Epithelial cell of prostate (primary cell): ENCODE measurements around the gene RLBP1.

ENCODE experiments used
- DNase-seq: peaks from one replicate; pipeline ENCODE4 v3.0.0-alpha.2; 2011; ENCODE audit warnings: low read depth, low spot score
- H3K27ac ChIP-seq: fragments of 450-650 bp; 2 replicates; pipeline ENCODE4 v1.5.1; 2017; ENCODE audit warnings: mild to moderate bottlenecking

RLBP1 gene

DNA sequence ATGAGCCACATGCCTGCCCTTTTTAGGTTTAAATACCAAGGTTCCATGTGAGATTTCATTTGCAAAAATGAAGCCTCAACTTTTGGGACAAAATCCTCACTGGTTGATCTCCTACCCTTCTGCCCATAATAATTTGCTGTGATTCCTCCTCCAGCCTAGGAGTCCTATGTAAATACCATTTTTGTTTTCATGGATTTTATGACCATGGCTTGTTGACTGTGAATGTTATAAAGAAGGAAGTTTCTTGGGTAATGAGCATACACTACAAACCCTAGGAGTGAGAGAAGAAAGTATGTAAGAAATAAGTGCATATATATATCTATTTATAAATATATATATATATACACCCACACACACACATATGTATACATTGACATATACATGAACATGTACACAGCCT, 13.1 kb downstream of the RLBP1 start:
- no peak for DNase-seq
- no peak overlapping the region for H3K27ac ChIP-seq

DNA sequence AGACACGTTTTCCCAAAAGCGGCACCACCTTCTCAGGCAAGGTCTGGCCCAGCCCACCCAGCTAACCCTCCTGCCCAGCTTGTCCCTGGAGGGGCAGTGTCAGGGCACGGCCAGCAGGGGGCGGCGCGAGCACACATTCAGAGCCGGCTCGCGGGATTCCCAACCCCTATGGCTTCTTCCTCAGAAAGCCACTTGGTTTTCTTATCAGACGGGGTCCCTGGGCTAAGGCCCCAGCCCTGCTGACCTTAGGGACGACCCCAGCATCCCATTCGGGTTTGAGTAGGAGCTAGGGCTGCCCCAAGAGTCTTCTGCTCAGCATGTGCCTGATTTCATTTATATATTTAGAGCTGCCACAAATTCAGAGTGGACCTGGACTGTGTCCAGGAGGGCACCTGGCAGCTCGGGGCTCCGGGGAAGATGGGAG, 14.5 kb downstream of the RLBP1 start:
- DNase-seq = no peak
- no peak overlapping the region for H3K27ac ChIP-seq

DNA sequence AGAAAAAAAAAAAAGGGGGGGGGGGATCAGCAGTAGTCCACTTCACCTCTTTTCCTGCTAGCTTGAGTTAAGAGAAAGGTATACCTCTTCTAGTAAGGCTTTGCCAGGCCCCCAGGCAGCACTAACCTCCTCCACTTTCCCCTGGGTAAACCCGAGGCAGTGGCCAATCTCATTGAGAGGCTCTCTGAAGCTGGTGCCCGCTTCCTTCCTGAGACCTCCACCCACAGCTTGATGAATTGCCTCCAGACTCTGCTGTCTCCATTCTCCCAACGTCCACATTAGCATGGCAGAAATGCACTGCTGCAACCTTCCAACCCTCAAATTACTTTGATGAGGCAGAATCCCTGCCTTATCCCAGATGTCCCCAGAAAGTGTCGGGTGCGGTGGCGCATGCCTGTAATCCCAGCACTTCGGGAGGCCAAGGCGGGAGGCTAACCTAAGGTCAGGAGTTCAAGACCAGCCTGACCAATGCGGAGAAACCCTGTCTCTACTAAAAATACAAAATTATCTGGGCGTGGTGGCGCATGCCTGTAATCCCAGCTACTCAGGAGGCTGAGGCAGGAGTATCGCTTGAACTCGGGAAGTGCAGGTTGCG, 15.3 kb downstream of the RLBP1 start:
- no peak for DNase-seq
- H3K27ac ChIP-seq = no peak overlapping the region

DNA sequence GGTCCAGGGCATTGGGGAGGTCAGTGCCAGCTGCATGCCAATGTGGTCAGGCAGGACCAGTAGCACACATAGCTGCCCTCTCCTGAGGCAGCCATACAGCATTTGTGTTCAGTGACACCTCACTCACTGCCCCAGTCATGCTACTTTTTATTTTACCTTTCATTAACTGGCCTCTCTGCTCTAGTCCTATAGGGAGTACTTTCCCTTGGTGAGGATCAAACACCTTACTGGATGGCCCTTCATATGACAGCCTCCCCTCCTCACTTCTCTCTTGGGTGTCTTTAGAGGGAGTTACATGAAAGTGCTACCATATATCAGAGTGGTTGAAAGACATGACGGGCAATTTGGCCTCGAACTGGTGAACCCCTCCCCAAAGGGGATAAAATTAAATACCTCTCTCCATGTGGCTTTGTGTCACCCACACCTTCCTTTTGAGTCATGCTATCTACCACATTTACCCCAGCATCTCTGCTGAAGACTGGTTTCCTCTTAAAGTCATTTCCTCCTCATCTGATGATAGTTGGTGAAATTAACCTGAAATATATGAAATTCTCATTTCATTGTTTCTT, 17.6 kb downstream of the RLBP1 start:
- H3K27ac ChIP-seq = no peak overlapping the region
- no peak for DNase-seq

DNA sequence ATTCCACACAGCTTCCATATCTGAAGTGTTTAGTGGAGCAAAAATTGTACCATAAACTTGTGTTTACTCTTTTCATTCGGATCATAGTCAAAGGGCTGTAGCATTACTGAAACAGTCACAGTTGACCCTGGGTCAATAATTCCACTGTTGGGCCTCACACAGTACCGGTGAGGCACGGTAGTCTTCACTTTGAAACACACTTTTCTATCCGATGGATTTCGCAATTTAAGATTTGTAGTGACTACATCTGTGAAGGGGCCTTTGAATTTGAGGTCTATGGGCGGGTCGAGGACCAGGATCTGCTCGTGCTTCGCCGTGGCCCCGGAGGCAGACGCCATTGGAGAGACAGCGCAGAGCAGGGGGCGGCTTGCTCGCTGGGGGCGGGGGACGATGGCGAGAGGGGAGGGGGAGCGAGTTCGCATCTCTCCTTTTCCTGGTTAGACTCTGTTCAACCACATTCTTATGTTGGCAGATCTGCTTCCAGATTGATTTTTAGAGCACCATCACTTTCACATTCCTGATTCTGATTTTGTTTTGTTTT, 19.8 kb downstream of the RLBP1 start:
- H3K27ac ChIP-seq = no peak overlapping the region
- no peak for DNase-seq

DNA sequence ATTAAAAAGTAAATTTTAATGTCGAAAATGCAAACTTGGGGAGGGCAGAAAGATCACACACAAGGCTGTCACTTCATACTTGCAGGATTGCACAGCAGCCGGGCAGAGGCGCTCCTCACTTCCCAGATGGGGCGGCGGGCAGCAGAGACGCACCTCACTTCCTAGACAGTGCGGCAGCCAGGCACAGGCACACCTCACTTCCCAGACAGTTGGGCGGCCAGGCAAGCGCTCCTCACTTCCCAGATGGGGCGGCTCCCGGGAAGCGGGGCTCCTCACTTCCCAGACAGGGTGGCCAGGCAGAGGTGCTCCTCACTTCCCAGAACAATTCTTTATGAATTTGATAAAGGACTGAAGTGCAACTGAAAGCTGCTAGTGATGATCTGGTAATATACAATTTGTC, 21.2 kb downstream of the RLBP1 start:
- DNase-seq = no peak
- no peak overlapping the region for H3K27ac ChIP-seq

DNA sequence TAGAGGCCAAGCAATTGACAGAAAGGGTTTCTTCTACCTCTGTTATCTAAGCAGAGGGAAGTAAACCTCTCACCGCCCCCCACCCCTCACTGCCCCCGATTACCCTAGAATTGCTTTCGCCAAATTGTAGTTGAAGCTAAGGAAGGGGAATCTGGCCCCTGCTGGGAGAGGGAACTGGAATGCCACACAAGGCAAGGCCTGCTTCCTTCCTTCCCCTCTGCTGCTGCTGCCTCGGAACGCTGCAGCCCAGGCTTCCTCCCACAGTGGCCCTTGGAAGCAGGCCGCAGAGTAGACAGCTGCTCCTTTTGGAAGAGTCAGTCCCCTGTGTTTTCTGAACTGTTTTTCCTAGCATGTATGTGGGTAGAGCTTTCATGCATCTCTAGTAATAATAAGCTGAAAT, 21.6 kb downstream of the RLBP1 start:
- DNase-seq = no peak
- H3K27ac ChIP-seq = no peak overlapping the region

DNA sequence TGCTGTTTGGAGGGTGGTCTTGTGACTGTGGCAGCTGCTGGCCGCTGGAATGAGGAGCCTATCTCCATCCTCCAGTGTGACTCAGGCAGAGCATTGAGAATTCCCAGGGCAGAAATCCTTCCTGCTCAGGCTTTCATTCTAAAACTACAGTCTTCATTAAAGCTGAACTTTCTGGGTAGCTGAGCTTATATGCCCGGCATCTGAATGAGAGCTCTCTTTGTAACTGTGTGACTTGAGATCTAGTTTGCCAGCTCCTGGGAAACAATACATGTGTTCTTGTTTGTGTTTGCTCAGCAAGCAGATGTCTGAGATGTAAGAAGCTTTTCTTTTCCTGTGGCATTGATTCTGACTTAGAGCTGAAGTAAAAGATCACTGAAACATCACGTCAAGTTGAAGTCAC, 22.4 kb downstream of the RLBP1 start:
- no peak overlapping the region for H3K27ac ChIP-seq
- no peak for DNase-seq

DNA sequence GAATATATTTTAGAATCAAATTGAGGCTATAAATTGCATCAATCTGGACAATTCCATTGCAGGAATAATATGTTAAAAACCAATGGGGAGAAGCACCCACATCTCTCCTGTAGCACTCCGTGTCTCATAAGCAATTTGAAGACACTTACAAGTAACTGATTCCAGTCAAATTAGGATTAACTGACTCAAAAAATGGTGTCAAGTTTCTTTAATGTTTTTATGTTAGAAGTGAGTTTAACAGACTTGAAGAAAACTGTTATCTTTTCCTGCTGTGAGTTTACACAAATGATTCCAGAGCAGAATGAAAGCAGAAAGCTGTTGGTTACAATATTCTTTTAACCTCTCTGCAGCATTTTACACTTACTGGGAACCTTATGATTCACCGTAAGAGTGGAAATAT, 23.2 kb downstream of the RLBP1 start:
- no peak for DNase-seq
- no peak overlapping the region for H3K27ac ChIP-seq

DNA sequence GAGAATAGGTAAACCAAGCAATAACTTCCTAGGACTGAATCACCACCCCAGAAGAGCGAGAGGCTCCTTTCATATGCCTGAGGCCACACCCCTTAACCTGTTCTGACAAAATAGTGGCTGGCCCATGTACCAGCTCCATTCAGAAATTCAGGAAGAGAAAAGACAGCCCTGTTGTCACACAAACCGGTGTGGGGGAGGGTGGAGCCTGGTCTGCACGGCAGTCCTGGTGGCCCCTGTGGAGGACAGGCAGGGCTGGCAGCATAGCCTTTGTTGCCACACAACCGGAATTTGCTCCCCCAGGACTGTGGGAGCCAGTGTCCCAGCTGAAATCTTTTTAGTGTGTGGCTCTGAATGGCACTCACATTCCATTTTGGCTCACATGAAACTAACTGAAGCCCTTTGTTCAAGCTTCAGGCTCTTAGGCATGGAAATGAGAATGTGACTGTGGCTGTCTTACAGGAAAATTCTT, 23.8 kb downstream of the RLBP1 start:
- DNase-seq = peak; percentile 55
- H3K27ac ChIP-seq = peak overlapping the region; percentile 55

DNA sequence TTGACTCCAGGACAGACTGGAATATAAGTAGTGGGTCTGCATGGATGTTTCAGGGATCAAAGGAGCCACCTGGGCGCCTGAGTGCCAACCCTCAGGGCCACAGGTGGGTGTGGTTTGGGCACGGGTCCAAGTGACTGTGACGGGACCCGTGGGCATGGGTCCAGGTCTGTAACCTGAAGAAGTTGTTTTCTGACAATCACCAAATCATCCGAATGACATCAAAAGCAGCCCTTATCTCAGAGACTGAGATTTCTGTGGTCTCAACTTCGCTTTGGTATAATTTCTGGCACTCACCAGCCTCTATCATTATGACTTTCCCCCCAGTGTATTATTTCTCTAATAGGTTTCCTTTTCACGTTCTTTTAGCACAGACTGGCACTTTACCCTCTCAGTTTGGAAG, 24.4 kb downstream of the RLBP1 start:
- DNase-seq = no peak
- H3K27ac ChIP-seq = peak overlapping the region; percentile 55

DNA sequence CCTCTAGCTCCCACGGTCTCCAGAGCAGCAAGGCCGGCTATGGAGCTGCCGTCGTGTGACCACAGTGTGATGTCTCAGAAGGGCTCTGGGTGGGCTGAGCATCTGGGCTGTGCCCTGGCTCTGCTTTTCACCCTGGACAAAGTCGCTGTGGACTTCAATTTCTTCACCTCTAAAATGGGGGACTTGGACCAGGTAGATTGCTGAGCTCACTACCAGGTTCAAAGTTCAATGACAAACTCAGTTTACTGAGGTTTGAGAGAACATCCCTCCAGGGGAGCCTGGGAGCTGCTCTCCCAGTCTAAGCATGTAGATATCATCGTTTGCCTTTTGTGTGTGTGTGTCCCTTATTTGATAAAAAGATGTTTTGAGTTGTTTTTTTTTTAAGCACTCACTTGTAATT, 25.1 kb downstream of the RLBP1 start:
- no peak for DNase-seq
- H3K27ac ChIP-seq = no peak overlapping the region

DNA sequence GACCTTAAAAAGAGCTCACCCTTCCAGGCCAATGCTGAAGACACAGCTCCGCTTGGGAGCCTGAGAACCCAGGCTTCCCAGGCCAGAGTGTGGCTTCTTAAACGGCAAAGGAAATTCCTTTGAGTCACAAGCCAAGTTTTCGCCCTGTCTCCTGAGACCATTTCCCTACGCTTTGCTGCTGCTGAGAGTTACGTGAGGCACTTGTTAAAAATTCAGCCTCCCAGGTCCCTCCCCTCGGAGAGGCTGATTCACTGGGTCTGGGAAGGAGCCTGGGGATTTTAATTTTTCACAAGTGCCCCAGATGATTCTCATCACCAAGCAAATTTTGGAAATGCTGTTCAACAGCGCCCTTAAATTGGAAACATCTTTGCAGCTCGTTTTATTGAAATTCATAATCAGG, 25.5 kb downstream of the RLBP1 start:
- DNase-seq = no peak
- no peak overlapping the region for H3K27ac ChIP-seq

DNA sequence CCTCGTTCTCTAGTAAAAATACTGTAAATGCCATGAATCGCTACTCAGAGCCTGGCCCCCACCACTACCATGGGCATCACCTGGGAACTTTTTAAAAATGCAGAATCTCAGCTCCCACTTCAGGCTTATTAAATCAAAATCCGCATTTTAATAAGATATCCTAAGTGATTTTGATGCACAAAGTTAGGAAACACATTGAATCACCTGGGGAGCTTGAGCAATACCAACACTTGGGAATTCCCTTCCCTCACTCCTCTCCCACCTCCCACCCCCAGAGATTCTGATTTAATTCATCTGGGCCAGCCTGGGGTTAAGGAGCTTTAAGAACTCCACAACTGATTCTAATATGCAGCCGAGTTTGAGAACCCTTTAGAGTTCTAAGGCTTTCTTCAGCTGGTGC, 26.8 kb downstream of the RLBP1 start:
- DNase-seq = no peak

DNA sequence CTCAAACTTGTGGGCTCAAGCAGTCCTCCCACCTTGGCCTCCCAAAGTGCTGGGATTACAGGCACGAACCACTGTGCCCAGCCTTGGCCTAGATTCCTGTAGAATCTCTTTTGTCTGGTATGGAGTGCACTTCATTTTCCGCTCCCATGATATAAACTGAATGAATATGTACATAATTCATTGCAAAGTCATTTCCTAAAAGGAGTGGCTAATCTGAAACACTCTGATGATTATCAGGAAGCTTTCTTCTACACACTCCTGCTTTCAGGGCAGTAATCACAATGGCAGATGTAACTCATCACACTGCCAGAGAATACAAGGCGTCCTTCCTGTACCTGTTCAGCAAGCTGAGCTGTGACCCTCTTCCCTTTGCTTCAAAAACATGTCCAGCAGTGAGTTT, 28.6 kb downstream of the RLBP1 start:
- peak overlapping the region; percentile 71 for H3K27ac ChIP-seq
- DNase-seq = no peak

More for the DNA sequence above, 26.8 kb downstream of the RLBP1 start:
- H3K27ac ChIP-seq = no peak overlapping the region

DNA sequence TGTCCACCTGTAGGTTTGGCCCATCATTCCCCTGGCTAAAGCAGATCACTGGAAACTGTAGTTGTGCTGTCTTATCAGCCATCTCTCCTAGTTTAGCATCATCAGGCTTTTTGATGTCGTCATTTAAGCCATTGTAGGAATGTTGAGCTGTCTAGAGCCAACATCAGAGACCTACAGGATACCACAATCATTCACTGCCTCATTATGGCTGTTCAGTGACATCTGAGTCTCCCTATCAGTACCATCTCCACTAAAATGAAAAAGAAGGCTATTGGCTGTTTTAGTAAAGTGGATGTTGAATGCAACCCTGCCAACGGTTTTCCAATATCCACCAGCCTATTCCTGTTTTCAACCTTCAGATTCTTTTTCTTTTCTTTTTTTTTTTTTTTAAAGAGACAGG, 29.2 kb downstream of the RLBP1 start:
- no peak for DNase-seq
- peak overlapping the region; percentile 71 for H3K27ac ChIP-seq

DNA sequence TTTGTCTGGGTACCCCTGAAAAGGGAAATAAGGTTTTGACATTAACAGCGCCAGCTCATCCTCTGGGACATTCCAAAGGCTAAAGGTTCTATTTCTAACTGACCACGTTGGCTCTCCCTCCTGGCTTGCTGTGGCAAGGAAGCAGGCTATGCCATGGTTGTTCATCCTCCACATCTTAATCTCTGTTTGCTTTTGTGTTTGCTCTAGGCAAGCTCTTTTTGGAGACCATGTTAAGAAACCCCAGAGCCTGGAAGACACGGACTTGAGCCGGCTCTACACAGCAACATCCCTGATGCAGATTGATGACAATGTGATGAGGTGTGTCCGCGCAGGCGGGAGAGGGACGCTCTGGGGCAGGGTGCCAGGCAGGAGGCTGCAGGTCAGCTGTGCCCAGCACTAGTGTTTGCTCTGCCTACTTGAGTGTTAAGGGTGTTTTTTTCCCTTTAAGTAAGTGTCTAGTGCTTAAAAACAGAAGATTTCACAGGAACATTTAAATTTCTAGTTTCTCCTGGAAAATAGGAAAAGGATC, 33.3 kb downstream of the RLBP1 start:
- H3K27ac ChIP-seq = no peak overlapping the region
- no peak for DNase-seq

DNA sequence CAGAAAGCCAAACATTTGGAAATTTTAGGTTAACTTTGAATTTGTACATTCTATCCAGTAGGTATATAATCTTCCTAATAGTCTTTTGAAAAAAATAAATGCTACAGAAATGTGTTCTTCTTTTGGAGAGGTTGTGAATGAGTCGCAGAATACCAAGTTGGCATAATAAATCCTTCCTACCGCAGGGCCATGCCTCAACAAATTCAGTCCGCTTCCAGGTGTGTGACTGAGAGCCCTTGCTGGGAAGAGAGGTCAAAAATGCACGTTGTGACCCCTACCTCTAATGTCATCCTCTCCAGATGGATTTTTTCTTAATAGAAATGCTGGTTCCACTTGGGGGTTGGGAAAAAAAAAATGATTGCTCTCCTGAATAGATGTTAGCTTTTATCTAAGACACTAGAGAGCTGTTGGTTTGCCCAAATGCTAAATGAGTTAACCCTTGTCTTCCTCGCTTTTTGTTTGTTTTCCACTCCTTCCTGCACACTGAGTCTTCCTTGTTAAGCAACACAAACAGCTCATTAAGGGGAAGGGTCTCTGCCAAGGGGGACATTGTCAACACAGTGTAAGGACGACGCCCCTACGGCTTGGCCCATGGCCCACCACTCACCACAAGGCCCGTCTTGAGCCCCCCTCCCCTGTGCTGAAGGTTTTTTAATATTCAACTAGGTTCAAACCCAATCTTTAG, 33.9 kb downstream of the RLBP1 start:
- H3K27ac ChIP-seq = no peak overlapping the region
- no peak for DNase-seq

DNA sequence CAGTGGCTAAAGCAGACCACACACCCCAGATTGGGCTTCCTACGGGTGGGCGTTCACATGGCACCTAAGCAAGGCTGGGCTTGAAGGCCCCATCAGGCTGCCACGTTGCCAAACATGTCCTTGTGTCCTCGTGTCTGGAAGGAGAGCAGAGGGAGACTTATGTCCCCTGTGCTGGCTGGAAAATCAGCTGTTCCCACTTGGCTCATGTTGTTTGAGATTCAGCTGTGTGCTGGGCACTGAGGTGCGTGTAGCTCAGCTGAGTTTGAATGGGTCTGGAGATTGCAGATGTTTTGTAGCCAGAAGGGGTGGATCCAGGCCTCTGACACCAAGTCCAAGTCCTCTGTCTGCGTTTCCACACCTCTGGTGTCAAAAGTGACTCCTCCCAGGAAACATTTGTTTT, 34.6 kb downstream of the RLBP1 start:
- H3K27ac ChIP-seq = no peak overlapping the region
- no peak for DNase-seq

DNA sequence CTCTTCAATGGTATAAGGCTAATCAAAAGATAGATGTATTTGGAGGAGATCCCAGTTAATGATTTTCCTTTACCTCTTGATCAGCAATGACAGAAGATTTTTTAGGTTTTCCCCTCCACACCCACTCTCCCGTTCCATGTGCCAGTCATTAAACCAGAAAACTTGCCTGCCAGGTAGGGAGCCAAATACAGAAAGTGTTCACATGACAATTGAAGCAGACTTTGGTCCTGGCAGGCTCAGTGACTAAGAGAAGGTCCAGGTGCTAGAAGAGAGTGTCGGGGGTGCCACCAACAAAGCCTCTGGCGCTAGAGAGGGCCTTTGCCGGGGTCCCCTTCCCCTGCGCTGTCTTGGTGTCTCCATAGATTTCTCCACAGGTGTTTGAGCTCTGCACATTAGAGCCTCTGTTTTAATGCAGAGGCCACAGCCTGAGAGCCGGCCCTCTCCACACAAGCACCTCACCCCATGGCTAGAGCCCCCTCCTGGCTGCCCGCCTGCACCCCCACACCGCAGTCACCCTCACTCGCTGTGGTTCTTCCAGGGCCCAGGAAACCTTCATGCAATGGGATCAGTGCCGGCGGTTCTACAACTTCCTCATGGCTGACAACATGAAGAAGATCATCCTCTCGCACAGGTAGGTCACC, 36.4 kb downstream of the RLBP1 start:
- H3K27ac ChIP-seq = no peak overlapping the region
- no peak for DNase-seq

DNA sequence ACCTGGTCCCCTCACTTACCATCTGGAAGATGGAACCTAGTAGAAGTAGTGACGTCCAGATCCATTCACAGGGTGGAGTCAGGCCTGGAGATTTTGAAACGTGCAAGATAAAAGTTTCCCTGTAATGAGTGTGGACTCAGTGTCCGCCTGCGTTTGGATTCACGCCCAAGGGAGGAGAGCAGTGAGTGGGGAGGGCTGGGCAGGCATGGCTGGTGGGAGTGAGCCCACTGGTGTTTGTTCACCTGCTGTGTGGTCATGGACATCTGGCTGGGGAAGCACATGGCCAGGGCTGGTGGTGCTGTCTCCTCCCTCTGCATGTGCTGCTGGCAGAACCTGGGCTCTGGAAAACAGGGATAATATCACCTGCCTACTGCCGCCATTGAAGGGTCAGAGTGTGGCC, 37.0 kb downstream of the RLBP1 start:
- no peak overlapping the region for H3K27ac ChIP-seq
- DNase-seq = no peak
